GM23338 (cell line): Measurements from ENCODE around the gene GNB1L. TPM values are rescaled to one million over a fixed set of nuclear protein-coding genes. Genes with fewer than 3 reads are reported as not detected.

Experiments used
- ATAC-seq: fragments of 200-7000 bp; cut with Tn5 transposase; 3 replicates; pipeline ENCODE4 v1.9.1; 2020
- DNase-seq: peaks from one replicate; pipeline ENCODE4 v3.0.0-alpha.2; 2015; ENCODE audit warnings: low spot score
- H2AFZ ChIP-seq: fragments of 200-600 bp; sonication (generic); 2 replicates; pipeline ENCODE4 v1.8.0; 2016; ENCODE audit warnings: antibody characterized with exemption, mild to moderate bottlenecking, moderate library complexity
- H3F3A ChIP-seq: fragments of 200-600 bp; sonication (generic); replicated peaks from 2 replicates; pipeline ENCODE4 v1.8.0; 2017; ENCODE audit warnings: antibody characterized with exemption, mixed run types, low read depth
- H3K27ac ChIP-seq: fragments of 200-600 bp; sonication (generic); 2 replicates; pipeline ENCODE4 v1.6.1; 2016; ENCODE audit warnings: low read depth
- H3K27me3 ChIP-seq: fragments of 200-600 bp; sonication (generic); 2 replicates; pipeline ENCODE4 v1.8.0; 2016; ENCODE audit warnings: mild to moderate bottlenecking, mixed run types, moderate library complexity; ENCODE audit not compliant: insufficient read depth
- H3K36me3 ChIP-seq: fragments of 200-600 bp; sonication (generic); 2 replicates; pipeline ENCODE4 v1.8.0; 2016; ENCODE audit warnings: mild to moderate bottlenecking; ENCODE audit not compliant: insufficient read depth
- H3K4me1 ChIP-seq: fragments of 200-600 bp; sonication (generic); 2 replicates; pipeline ENCODE4 v1.8.0; 2016; ENCODE audit warnings: mild to moderate bottlenecking, moderate library complexity; ENCODE audit not compliant: insufficient read depth
- H3K4me2 ChIP-seq: fragments of 200-600 bp; sonication (generic); 2 replicates; pipeline ENCODE4 v1.7.1; 2017; ENCODE audit warnings: mixed run types
- H3K4me3 ChIP-seq: fragments of 200-600 bp; sonication (generic); 2 replicates; pipeline ENCODE4 v1.6.1; 2016; ENCODE audit warnings: mixed run types
- H3K79me2 ChIP-seq: fragments of 200-600 bp; sonication (generic); replicated peaks from 2 replicates; pipeline ENCODE4 v1.8.0; 2017; ENCODE audit warnings: mild to moderate bottlenecking; ENCODE audit not compliant: insufficient read depth
- H3K9me2 ChIP-seq: fragments of 200-600 bp; sonication (generic); 2 replicates; pipeline ENCODE4 v1.8.0; 2017; ENCODE audit not compliant: insufficient read depth
- H4K20me1 ChIP-seq: fragments of 200-600 bp; sonication (generic); replicated peaks from 2 replicates; pipeline ENCODE4 v1.8.0; 2017; ENCODE audit warnings: mild to moderate bottlenecking; ENCODE audit not compliant: insufficient read depth
- H3K27ac Mint-ChIP-seq: 2 replicates; pipeline ENCODE4 v1.8.0; 2020; ENCODE audit warnings: inconsistent platforms, mild to moderate bottlenecking, moderate library complexity, mixed read lengths
- H3K27me3 Mint-ChIP-seq: 3 replicates; pipeline ENCODE4 v1.8.0; 2022; ENCODE audit warnings: low read depth, mild to moderate bottlenecking, moderate library complexity, mixed read lengths, inconsistent platforms; ENCODE audit not compliant: insufficient read depth, poor library complexity
- H3K36me3 Mint-ChIP-seq: 3 replicates; pipeline ENCODE4 v1.8.0; 2021; ENCODE audit warnings: low read depth, mild to moderate bottlenecking, inconsistent platforms, moderate library complexity, mixed read lengths
- H3K4me1 Mint-ChIP-seq: 3 replicates; pipeline ENCODE4 v1.8.0; 2020; ENCODE audit warnings: mild to moderate bottlenecking, inconsistent platforms, mixed read lengths
- H3K4me3 Mint-ChIP-seq: 3 replicates; pipeline ENCODE4 v1.8.0; 2021; ENCODE audit warnings: moderate library complexity, mild to moderate bottlenecking, inconsistent platforms, mixed read lengths
- H3K9me3 Mint-ChIP-seq: 3 replicates; pipeline ENCODE4 v1.8.0; 2020; ENCODE audit warnings: moderate library complexity, mild to moderate bottlenecking, inconsistent platforms, mixed read lengths
- CTCF ChIP-seq, 2 experiments: fragments of 200-600 bp in 1 of 2; sonication (generic) in 1 of 2; conservative IDR thresholded peaks; 2 replicates each; pipeline versions ENCODE4 v1.5.1 to v1.6.1; 2016 to 2017; ENCODE audit warnings: antibody characterized with exemption in 2 of 2, low read depth in 2 of 2, mild to moderate bottlenecking in 2 of 2, moderate library complexity in 1 of 2
- ETS1 ChIP-seq: IDR thresholded peaks from 2 replicates; pipeline ENCODE4 v1.6.1; 2016; ENCODE audit warnings: antibody characterized with exemption
- EZH2 ChIP-seq: fragments of 200-600 bp; sonication (generic); IDR thresholded peaks from one replicate; pipeline ENCODE4 v1.8.0; 2017; ENCODE audit warnings: antibody characterized with exemption, mild to moderate bottlenecking, low read depth; ENCODE audit not compliant: unreplicated experiment
- JUNB ChIP-seq: IDR thresholded peaks from one replicate; pipeline ENCODE4 v1.6.1; 2016; ENCODE audit warnings: antibody characterized with exemption; ENCODE audit not compliant: unreplicated experiment
- POLR2AphosphoS5 ChIP-seq: IDR thresholded peaks from 2 replicates; pipeline ENCODE4 v1.6.1; 2016; ENCODE audit warnings: antibody characterized with exemption, low read depth
- REST ChIP-seq: IDR thresholded peaks from one replicate; pipeline ENCODE4 v1.6.1; 2018; ENCODE audit warnings: antibody characterized with exemption; ENCODE audit not compliant: unreplicated experiment
- STAT1 ChIP-seq: IDR thresholded peaks from one replicate; pipeline ENCODE4 v1.6.1; 2016; ENCODE audit warnings: antibody characterized with exemption; ENCODE audit not compliant: unreplicated experiment
- ZNF114 ChIP-seq: fragments of 250-450 bp; sonication (Bioruptor Pico); IDR thresholded peaks from 2 replicates; pipeline ENCODE4 v1.5.0; 2020; ENCODE audit warnings: mild to moderate bottlenecking, moderate library complexity
- polyA plus RNA-seq: library from polyadenylated mRNA; unstranded; fragments of >200 nt; fragmentation: Nextera tagmentation; extraction: Ambion mirVana; gene quantifications from 2 replicates; pipeline ENCODE4 v1.2.1, GENCODE V29; 2016
- total RNA-seq: library from RNA; depleted of rRNA; stranded (reverse); fragments of >200 nt; shearing (Covaris generic); gene quantifications from 2 replicates; pipeline ENCODE4 v1.2.3, GENCODE V29; 2014

The GNB1L gene
- total and polyA plus RNA-seq, 2 experiments from 2014 or later: 15.2 to 27.8 TPM

- Histone ChIP-seq H3K4me2 (no peak overlapping the region), H4K20me1 (no peaks in the 10 kb centered on the region), H2AFZ (no peak overlapping the region), H3K4me3 (no peak overlapping the region), H3F3A (no peaks in the 10 kb centered on the region), H3K4me1 (no peaks in the 10 kb centered on the region), H3K79me2 (no peaks in the 10 kb centered on the region), H3K27me3 (no peaks in the 10 kb centered on the region), H3K36me3 (no peaks in the 10 kb centered on the region), H3K9me2 (no peaks in the 10 kb centered on the region), H3K27ac (no peak overlapping the region)
- no peak overlapping the region for H3K27ac Mint-ChIP-seq
- ATAC-seq (no peak), DNase-seq (no peak)
- no peak overlapping the region for H3K4me3 Mint-ChIP-seq
- H3K27me3 Mint-ChIP-seq: peaks cover 9% of the 10 kb centered on the region
- TF ChIP-seq CTCF (conservative IDR thresholded peaks at IDR 0.05; ENCODE audit: low read depth in 2 of 2) (no peak), JUNB (no peak), ZNF114 (CRISPR knock-in tag) (no peak), EZH2 (no peak), ETS1 (no peak), POLR2AphosphoS5 (no peak)
- H3K36me3 Mint-ChIP-seq: no peaks in the 10 kb centered on the region
- no peaks in the 10 kb centered on the region for H3K9me3 Mint-ChIP-seq
- H3K4me1 Mint-ChIP-seq: peaks cover 12% of the 10 kb centered on the region
Observed at GRCh38 chr22:19871023-19871844, 16.6 kb upstream of the GNB1L start.

- no peaks in the 10 kb centered on the region for H3K9me3 Mint-ChIP-seq
- no peak overlapping the region for H3K27ac Mint-ChIP-seq
- no peaks in the 10 kb centered on the region for H3K9me2 ChIP-seq
- H3K27ac ChIP-seq: no peak overlapping the region
- no peaks in the 10 kb centered on the region for H3K27me3 ChIP-seq
- H3K4me2 ChIP-seq: no peak overlapping the region
- TF ChIP-seq ZNF114 (CRISPR knock-in tag) (no peak), STAT1 (no peak), REST (no peak)
- H3K79me2 ChIP-seq: no peaks in the 10 kb centered on the region
- H3K4me3 Mint-ChIP-seq: no peak overlapping the region
- H3F3A ChIP-seq: no peaks in the 10 kb centered on the region
- H4K20me1 ChIP-seq: no peaks in the 10 kb centered on the region
- H3K4me1 ChIP-seq: no peaks in the 10 kb centered on the region
- H3K36me3 ChIP-seq: no peaks in the 10 kb centered on the region
- H3K36me3 Mint-ChIP-seq: no peaks in the 10 kb centered on the region
- DNase-seq (no peak), ATAC-seq (no peak)
- no peak overlapping the region for H3K4me3 ChIP-seq
- peaks cover 9% of the 10 kb centered on the region for H3K27me3 Mint-ChIP-seq
- no peak overlapping the region for H2AFZ ChIP-seq
- H3K4me1 Mint-ChIP-seq: peaks cover 12% of the 10 kb centered on the region
Observed at GRCh38 chr22:19870153-19871022, 15.7 kb upstream of the GNB1L start.
